AG10803 (cell line): ENCODE results near the gene SLIT2.
A peak's percentile ranks its signal among the peaks of the same experiment; 100 is the strongest.

Experiments used
- DNase-seq: peaks from one replicate; pipeline ENCODE4 v3.0.0; 2010; ENCODE audit warnings: low read depth
- H3K4me3 ChIP-seq: 2 replicates; pipeline ENCODE4 v1.5.1; 2011; ENCODE audit warnings: mild to moderate bottlenecking, low read length, control low read depth
- CTCF ChIP-seq: conservative IDR thresholded peaks from 2 replicates; pipeline ENCODE4 v1.5.1; 2011; ENCODE audit warnings: mild to moderate bottlenecking, low read length, control low read depth, inconsistent platforms

The SLIT2 gene

GRCh38 chr4:20251796-20252655, at the start of gene SLIT2:
Gene SLIT2 (plus strand): TSS chr4:20251905. CDS start chr4:20253816, 1,911 bp downstream.
- TF ChIP-seq CTCF, result no peak
- peak within 1 kb of the TSS; percentile 89 for H3K4me3 ChIP-seq
- peak; percentile 85 for DNase-seq

GRCh38 chr4:20203508-20203907, 48.2 kb upstream of the SLIT2 start:
- H3K4me3 ChIP-seq, result no peak overlapping the region
- DNase-seq, result peak; percentile 98
- TF ChIP-seq CTCF, result no peak

- no peak for TF ChIP-seq CTCF
- DNase-seq, result peak; percentile 51
- H3K4me3 ChIP-seq, result no peak overlapping the region
Measured at GRCh38 chr4:20217521-20217920, 34.2 kb upstream of the SLIT2 start.

- DNase-seq, result no peak
- H3K4me3 ChIP-seq, result no peak overlapping the region
- TF ChIP-seq CTCF, result no peak
Measured at GRCh38 chr4:20217951-20218350, 33.8 kb upstream of the SLIT2 start.

GRCh38 chr4:20219521-20219920, 32.2 kb upstream of the SLIT2 start:
- no peak for TF ChIP-seq CTCF
- H3K4me3 ChIP-seq, result no peak overlapping the region
- DNase-seq, result no peak

- no peak for TF ChIP-seq CTCF
- no peak for DNase-seq
- no peak overlapping the region for H3K4me3 ChIP-seq
Measured at GRCh38 chr4:20237894-20238537, 13.7 kb upstream of the SLIT2 start.

- H3K4me3 ChIP-seq, result no peak overlapping the region
- peak; percentile 91 for DNase-seq
- peak; percentile 80 for TF ChIP-seq CTCF
Measured at GRCh38 chr4:20248155-20248558, 3.5 kb upstream of the SLIT2 start.
